Sigmoid colon (tissue), 4 donors: Measurements from ENCODE around the gene CFAP57.

ENCODE experiments used
- POLR2A ChIP-seq, 2 donors: fragments of 450-650 bp; IDR thresholded peaks; one replicate each; pipeline ENCODE4 v1.6.1; 2016; ENCODE audit warnings: antibody characterized with exemption in 2 of 2, mild to moderate bottlenecking in 2 of 2, moderate library complexity in 2 of 2
- POLR2AphosphoS5 ChIP-seq, 4 donors: sonication (generic); formaldehyde crosslinking; IDR thresholded peaks; one replicate each; pipeline ENCODE4 v1.6.1; 2017; ENCODE audit warnings: antibody characterized with exemption in 4 of 4
- TF ChIP-seq, protein P1 (sequence below), 4 experiments: fragments of 450-650 bp in 3 of 4; fragments of 200-600 bp in 1 of 4; IDR thresholded peaks; one replicate each; pipeline ENCODE4 v1.5.1; 2016 to 2019; ENCODE audit warnings: antibody characterized with exemption in 4 of 4, mild to moderate bottlenecking in 3 of 4, moderate library complexity in 2 of 4

DNA sequence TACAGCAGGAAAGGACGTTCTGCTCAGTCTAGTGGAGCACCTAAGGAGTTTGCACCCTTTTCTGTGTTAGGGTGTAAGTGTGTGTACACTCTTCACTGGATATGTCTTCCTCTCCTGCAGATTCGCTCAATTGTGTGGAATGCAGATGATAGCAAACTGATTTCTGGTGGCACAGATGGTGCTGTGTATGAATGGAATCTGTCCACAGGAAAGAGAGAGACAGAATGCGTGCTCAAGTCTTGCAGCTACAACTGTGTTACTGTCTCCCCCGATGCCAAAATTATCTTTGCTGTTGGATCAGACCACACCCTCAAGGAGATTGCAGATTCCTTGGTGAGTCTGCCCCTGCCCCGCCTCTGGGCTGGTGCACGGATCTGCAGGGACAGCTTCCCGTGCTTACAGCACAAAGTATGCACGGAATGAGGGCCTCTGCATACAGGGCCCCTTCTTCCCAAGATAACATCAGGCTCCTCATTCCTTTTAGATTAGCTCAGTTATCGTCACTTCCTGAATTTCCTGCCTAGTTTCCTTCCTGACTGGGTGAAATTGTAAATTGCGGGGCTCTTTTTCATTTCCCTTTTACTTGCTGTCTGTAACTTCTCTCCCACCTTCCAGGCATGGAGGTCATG lies 34.6 kb downstream of the CFAP57 start:
- TF ChIP-seq, protein P1, sequence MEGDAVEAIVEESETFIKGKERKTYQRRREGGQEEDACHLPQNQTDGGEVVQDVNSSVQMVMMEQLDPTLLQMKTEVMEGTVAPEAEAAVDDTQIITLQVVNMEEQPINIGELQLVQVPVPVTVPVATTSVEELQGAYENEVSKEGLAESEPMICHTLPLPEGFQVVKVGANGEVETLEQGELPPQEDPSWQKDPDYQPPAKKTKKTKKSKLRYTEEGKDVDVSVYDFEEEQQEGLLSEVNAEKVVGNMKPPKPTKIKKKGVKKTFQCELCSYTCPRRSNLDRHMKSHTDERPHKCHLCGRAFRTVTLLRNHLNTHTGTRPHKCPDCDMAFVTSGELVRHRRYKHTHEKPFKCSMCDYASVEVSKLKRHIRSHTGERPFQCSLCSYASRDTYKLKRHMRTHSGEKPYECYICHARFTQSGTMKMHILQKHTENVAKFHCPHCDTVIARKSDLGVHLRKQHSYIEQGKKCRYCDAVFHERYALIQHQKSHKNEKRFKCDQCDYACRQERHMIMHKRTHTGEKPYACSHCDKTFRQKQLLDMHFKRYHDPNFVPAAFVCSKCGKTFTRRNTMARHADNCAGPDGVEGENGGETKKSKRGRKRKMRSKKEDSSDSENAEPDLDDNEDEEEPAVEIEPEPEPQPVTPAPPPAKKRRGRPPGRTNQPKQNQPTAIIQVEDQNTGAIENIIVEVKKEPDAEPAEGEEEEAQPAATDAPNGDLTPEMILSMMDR (IDR thresholded peaks at IDR 0.05): no peak
- TF ChIP-seq POLR2AphosphoS5 (IDR thresholded peaks at IDR 0.05) (no peak), POLR2A (IDR thresholded peaks at IDR 0.05) (no peak)
